Activated CD4-positive, alpha-beta T cell treated with anti-CD3 and anti-CD28 coated beads, Interleukin-2, amount 10 ng/mL, durations not matched to agents 7 days and 5 days (primary cell): ENCODE data around the gene TMEM154. TPM values are rescaled to one million over a fixed set of nuclear protein-coding genes. Genes with fewer than 3 reads are reported as not detected.

Source experiments
- CTCF ChIA-PET: fragments of 350-600 bp; sonication (Branson Sonifier 250); formaldehyde crosslinking; loops from one replicate; lab custom pipeline; 2021; ENCODE audit warnings: antibody characterized with exemption; lab: Charles Lee
- POLR2A ChIA-PET: fragments of 350-600 bp; sonication (Branson Sonifier 250); formaldehyde crosslinking; loops from one replicate; lab custom pipeline; 2021; ENCODE audit warnings: antibody characterized with exemption; lab: Charles Lee
- DNase-seq: peaks from one replicate; pipeline ENCODE4 v3.0.0-alpha.2; 2020
- H3K27ac Mint-ChIP-seq: one replicate; pipeline ENCODE4 v1.8.0; 2021; ENCODE audit warnings: mild to moderate bottlenecking, moderate library complexity, mixed read lengths
- H3K27me3 Mint-ChIP-seq: one replicate; pipeline ENCODE4 v1.8.0; 2021; ENCODE audit warnings: mixed read lengths
- H3K36me3 Mint-ChIP-seq: one replicate; pipeline ENCODE4 v1.8.0; 2021; ENCODE audit warnings: low read depth, mixed read lengths
- H3K4me1 Mint-ChIP-seq: one replicate; pipeline ENCODE4 v1.8.0; 2021; ENCODE audit warnings: mixed read lengths
- H3K4me3 Mint-ChIP-seq: one replicate; pipeline ENCODE4 v1.8.0; 2021; ENCODE audit warnings: mild to moderate bottlenecking, moderate library complexity, mixed read lengths
- H3K9me3 Mint-ChIP-seq: one replicate; pipeline ENCODE4 v1.8.0; 2021; ENCODE audit warnings: mixed read lengths
- total RNA-seq, 2 experiments: library from RNA; stranded (reverse); gene quantifications; one replicate each; pipeline ENCODE4 v1.2.3, GENCODE V29; 2021

TMEM154 gene, protein sequence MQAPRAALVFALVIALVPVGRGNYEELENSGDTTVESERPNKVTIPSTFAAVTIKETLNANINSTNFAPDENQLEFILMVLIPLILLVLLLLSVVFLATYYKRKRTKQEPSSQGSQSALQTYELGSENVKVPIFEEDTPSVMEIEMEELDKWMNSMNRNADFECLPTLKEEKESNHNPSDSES
- total RNA-seq: 10 to 100 TPM; 28.4 to 38.1 TPM

DNA sequence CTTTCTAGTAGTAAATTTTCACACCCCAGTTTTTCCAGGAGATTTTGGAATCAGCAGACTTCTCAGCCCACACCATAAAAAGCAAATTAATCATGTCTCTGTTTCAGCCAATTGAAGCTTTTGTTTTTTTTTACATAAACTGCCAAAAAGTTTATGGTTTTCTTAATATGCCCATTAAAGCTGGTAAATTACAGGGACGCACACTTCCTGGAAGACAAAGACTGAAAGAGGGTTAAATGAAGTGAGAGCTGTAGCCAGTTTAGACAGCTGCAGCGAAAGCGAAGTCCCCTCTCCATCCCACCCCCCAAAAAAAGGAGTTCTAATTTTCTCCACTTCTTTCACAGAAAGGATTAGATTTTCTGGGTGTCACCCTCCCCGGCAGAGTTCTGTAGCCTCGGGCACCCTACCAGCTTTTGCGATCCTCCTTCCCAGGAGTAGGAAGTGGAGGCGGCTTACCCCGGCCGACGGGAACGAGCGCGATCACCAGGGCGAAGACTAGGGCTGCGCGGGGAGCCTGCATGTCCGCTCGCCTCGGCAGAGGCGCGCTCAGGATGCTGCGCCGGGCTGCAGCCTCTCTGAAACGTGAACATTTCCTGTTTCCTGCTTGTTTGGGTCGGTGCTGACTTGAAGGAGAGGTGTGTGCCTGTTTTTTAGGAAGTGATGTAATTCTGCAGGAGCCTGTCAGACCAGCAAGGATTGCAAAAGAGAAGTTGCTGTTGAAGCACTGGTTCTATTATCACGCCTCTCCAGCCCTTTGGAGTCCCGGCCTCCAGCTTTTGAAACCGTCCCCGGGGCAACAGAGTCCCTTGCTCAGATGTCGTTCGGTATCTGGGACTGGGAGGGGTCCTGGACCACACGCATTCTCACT, at the start of gene TMEM154:
TSS of gene TMEM154 (minus strand) at position 584 of the 868 bp plus-strand sequence. CDS start at position 520, 64 bp downstream.
- CTCF ChIA-PET: interaction anchor here (0.7 to 1.8 kb wide), 7 partner anchors 8 to 221 kb away, joined by 3 to 5 read pairs (median 4); no protein-coding TSS in a partner anchor
- Mint-ChIP-seq H3K9me3 (no peaks in the 10 kb centered on the region), H3K27ac (peak within 1 kb of the TSS; percentile 97), H3K4me1 (peaks cover 56% of the 10 kb centered on the region), H3K36me3 (peaks cover 10% of the 10 kb centered on the region), H3K4me3 (peak within 1 kb of the TSS; percentile 91), H3K27me3 (no peaks in the 10 kb centered on the region)
- peak; percentile 84 for DNase-seq
- POLR2A ChIA-PET: interaction anchor here (0.6 to 0.7 kb wide), 3 partner anchors 15 to 789 kb away, joined by 4 to 5 read pairs (median 4); no protein-coding TSS in a partner anchor

DNA sequence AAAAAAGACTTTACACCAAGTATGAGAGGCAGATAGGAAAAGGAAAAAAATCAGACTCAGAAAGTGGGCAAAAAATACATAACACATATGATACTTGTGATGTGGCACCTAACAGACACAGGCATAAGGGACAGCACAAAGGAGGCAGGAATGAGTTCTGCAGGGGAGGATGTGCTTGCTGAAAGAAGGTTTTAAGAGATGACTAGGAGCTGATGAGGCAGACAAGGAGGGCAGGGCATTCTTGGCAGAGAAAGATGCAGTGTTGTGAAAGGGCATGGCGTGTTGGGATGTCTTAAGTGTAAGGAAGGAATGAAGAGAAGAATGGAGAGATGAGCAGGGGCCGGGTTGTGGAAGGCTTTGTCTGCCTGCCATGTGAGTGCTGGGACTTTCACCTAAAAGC, 49.7 kb upstream of the TMEM154 start:
- Mint-ChIP-seq H3K27ac (no peak overlapping the region), H3K9me3 (peaks cover 2% of the 10 kb centered on the region), H3K4me3 (no peak overlapping the region), H3K4me1 (no peaks in the 10 kb centered on the region), H3K27me3 (no peaks in the 10 kb centered on the region), H3K36me3 (no peaks in the 10 kb centered on the region)
- no peak for DNase-seq
- ChIA-PET CTCF (no interaction called here), POLR2A (no interaction called here)

DNA sequence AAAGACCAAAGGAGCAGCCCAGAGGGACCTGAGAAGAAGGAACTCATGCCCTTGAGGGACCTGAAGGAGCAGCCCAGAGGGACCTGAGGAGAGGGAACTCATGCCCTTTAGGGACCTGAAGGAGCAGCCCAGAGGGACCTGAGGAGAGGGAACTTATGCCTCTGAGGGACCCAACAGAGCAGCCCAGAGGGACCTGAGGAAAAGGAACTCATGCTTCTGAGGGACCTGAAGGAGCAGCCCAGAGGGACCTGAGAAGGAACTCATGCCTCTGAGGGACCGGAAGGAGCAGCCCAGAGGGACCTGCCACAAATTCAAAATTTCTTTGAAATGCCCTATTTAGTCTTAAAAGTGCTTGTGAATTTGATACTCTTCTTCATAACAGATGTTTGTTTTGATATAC, 48.5 kb upstream of the TMEM154 start:
- POLR2A ChIA-PET: no interaction called here
- H3K9me3 Mint-ChIP-seq: peaks cover 2% of the 10 kb centered on the region
- no peak overlapping the region for H3K27ac Mint-ChIP-seq
- no peak overlapping the region for H3K4me3 Mint-ChIP-seq
- no peaks in the 10 kb centered on the region for H3K27me3 Mint-ChIP-seq
- DNase-seq: no peak
- H3K4me1 Mint-ChIP-seq: no peaks in the 10 kb centered on the region
- CTCF ChIA-PET: no interaction called here
- H3K36me3 Mint-ChIP-seq: no peaks in the 10 kb centered on the region

DNA sequence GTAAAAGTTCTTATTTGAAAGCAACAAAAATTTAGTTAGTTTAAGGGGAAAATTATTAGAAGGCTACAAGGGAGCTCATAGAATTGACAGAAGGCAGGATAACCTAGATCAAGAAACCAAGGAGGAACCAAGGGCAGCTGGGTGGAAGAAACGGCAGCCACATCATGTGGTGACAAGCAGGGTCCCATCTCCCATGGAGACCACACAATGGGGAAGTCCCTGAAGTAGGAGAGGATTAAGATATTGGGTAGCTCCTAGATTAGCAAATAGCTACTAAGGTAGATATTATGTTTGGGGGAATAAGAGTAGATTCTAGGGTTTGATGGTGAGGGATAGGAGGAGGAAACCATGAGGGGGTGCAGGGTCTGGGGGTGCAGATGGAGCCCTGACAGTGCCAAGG, 48.0 kb upstream of the TMEM154 start:
- no peaks in the 10 kb centered on the region for H3K27me3 Mint-ChIP-seq
- H3K4me1 Mint-ChIP-seq: no peaks in the 10 kb centered on the region
- ChIA-PET CTCF (interaction anchor here (0.7 kb wide), 1 partner anchor 21 kb away, joined by 3 read pairs; no protein-coding TSS in a partner anchor), POLR2A (no interaction called here)
- no peaks in the 10 kb centered on the region for H3K36me3 Mint-ChIP-seq
- no peak for DNase-seq
- no peak overlapping the region for H3K4me3 Mint-ChIP-seq
- peaks cover 2% of the 10 kb centered on the region for H3K9me3 Mint-ChIP-seq
- no peak overlapping the region for H3K27ac Mint-ChIP-seq

DNA sequence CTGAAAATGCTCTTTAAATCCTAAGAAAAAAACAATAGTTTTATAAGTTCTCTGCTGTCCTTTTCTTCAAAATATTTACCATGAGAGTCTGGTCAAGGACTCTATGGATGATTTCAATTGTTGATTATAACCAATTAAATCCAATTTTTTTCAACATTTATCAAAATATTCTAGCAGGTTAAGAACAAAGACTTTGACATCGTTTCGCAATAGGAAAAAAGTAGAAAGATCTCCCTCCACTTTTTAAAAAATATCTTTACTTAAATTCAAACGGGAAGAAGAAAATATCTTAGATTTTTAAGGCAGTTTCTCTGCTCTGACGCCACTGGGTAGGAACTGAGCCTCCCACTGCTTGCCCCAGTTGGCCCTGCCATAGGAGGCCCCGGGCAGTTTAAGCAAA, 44.7 kb upstream of the TMEM154 start:
- DNase-seq: no peak
- Mint-ChIP-seq H3K4me3 (no peak overlapping the region), H3K27me3 (no peaks in the 10 kb centered on the region), H3K4me1 (no peaks in the 10 kb centered on the region), H3K36me3 (no peaks in the 10 kb centered on the region), H3K9me3 (peaks cover 2% of the 10 kb centered on the region), H3K27ac (no peak overlapping the region)
- POLR2A ChIA-PET: no interaction called here
- CTCF ChIA-PET: interaction anchor here (0.6 to 0.7 kb wide), 2 partner anchors 83 to 284 kb away, joined by 3 to 4 read pairs; no protein-coding TSS in a partner anchor

DNA sequence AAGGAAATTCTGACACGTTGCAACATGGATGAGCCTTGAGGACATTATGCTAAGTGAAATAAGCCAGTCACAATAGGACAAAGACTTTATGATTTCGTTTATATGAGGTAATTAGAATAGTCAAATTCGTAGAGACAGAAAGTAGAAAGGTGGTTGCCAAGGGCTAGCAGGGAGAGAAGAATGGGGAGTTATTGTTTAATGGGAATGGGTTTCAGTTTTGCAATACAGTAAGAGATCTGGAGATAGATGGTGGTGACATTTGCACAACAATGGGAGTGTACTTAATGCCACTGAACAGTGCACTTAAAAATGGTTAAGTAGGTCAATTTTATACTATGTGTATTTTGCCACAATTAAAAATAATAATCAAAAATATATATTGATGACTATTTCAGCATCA, 43.4 kb upstream of the TMEM154 start:
- H3K27ac Mint-ChIP-seq: no peak overlapping the region
- no peak for DNase-seq
- peaks cover 2% of the 10 kb centered on the region for H3K9me3 Mint-ChIP-seq
- CTCF ChIA-PET: interaction anchor here (1.0 kb wide), 1 partner anchor 16 kb away, joined by 4 read pairs; no protein-coding TSS in a partner anchor
- H3K4me1 Mint-ChIP-seq: no peaks in the 10 kb centered on the region
- H3K4me3 Mint-ChIP-seq: no peak overlapping the region
- H3K36me3 Mint-ChIP-seq: no peaks in the 10 kb centered on the region
- POLR2A ChIA-PET: no interaction called here
- H3K27me3 Mint-ChIP-seq: no peaks in the 10 kb centered on the region

DNA sequence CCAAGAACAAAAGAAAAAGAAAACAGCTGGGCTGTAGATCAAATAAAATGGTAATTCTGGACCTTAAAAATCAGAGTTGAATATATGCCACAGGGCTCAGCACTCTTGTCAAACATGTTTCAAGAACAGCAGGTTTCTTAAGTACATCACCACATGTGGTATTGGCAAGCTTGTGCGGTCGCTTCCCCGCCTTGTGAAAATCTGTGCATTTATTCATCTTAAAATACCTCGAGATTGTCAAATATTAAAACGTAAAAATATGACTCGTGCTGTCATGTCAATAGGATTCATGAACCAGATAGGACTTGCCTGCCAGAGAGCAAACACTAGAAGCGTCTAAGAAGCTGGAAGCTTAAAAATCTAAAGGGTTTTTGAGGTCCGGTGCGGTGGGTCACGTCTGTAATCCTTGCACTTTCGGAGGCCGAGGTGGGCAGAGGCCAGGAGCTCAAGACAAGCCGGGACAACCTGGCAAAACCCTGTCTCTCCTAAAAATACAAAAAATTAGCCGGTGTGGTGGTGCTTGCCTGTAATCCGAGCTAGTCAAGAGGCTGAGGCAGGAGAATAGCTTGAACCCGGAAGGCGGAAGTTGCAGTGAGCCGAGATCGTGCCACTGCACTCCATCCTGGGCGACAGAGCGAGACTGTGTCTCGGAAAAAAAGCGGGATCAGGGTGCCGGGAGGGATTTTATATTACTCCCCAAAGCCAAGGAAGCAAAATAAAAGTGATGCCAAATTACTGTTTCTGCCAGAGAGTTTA, 40.2 kb upstream of the TMEM154 start:
- ChIA-PET POLR2A (no interaction called here), CTCF (interaction anchor here (2.3 kb wide), 1 partner anchor 11 kb away, joined by 4 read pairs; no protein-coding TSS in a partner anchor)

DNA sequence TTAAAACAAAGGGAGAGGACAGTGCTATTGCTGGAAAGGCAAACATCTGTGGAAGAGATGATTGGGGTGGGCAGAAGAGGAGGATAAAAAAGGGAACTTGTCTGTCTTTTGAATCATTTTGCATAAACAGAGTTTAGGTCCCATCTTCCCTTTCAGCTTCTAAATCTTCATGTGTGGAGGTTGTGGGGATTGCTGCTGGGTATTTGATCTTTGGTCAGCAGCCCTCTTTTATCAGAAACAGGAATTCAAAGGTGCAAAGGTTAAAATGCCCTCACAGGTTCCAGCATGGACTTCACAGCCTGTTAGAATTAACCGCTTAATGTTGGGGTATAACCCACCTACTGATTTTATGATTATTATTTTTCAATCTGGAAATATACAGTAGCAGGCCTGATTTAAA, 39.5 kb upstream of the TMEM154 start:
- no peak for DNase-seq
- Mint-ChIP-seq H3K27me3 (no peaks in the 10 kb centered on the region), H3K9me3 (peaks cover 14% of the 10 kb centered on the region), H3K4me3 (no peak overlapping the region), H3K27ac (no peak overlapping the region), H3K4me1 (no peaks in the 10 kb centered on the region), H3K36me3 (no peaks in the 10 kb centered on the region)
- ChIA-PET POLR2A (no interaction called here), CTCF (interaction anchor here (2.3 kb wide), 1 partner anchor 11 kb away, joined by 4 read pairs; no protein-coding TSS in a partner anchor)

More for the DNA sequence above, 40.2 kb upstream of the TMEM154 start:
- Mint-ChIP-seq H3K27me3 (no peaks in the 10 kb centered on the region), H3K36me3 (no peaks in the 10 kb centered on the region), H3K27ac (no peak overlapping the region), H3K9me3 (peaks cover 13% of the 10 kb centered on the region), H3K4me1 (no peaks in the 10 kb centered on the region), H3K4me3 (no peak overlapping the region)
- DNase-seq: no peak

DNA sequence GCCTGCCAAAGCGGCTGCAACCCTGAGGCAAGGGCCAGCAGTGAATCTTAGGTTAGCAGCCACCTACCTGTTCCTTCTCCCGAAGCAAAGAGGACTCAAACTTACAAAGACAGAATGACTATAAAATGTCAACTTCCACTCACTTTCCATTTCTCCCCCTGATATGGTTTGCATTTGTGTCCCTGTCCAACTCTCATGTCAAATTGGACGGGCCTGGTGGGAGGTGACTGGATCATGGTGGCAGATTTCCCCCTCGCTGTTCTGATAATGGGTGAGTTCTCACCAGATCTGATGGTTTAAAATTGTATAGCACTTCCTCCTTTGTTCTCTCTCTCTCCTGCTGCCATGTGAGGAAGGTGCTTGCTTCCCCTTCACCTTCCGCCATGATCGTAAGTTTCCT, 35.3 kb upstream of the TMEM154 start:
- ChIA-PET POLR2A (no interaction called here), CTCF (no interaction called here)
- H3K36me3 Mint-ChIP-seq: no peaks in the 10 kb centered on the region
- peaks cover 5% of the 10 kb centered on the region for H3K27me3 Mint-ChIP-seq
- no peak overlapping the region for H3K4me3 Mint-ChIP-seq
- H3K9me3 Mint-ChIP-seq: peaks cover 14% of the 10 kb centered on the region
- no peak for DNase-seq
- H3K27ac Mint-ChIP-seq: no peak overlapping the region
- H3K4me1 Mint-ChIP-seq: no peaks in the 10 kb centered on the region

DNA sequence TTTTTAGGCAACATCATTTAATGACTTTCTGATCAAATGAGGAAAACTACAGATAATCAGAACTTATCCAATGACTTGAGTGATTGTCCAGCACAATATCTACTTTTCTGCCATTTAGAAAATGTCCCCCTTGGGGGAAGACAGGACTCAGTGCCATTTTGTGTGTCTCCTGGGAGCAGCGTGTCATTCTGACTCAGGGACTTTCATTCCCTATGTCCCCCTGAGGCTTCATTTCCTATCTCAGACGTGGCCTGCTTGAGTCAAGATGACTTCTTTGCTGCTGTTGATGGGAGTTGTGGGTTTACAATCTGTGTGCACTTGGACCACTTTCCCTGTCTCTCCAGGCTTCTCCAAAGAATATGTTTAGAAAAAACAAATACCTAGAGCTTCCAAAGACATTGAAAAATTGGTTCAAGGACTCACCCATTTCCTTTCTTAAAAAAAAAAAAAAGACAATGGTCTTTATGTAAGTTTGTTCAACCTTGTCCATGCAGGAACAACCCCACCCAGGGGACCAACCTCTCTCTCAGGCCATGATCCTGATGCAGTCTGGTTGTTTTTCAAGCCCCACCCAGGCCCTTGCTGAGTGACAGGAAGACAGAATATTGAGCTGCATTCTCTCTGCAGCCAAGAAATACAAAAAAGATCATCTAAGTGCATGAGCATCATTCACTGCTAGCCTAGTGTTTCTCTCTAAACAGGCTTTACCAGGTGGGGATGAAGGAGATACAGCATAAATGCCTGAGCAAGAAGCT, 34.3 kb upstream of the TMEM154 start:
- ChIA-PET POLR2A (interaction anchor here (0.6 kb wide), 1 partner anchor 65 kb away, joined by 7 read pairs; the partner anchor contains the start of genes ARFIP1 and TIGD4), CTCF (no interaction called here)
- no peak for DNase-seq
- no peak overlapping the region for H3K27ac Mint-ChIP-seq
- H3K27me3 Mint-ChIP-seq: peaks cover 5% of the 10 kb centered on the region
- no peaks in the 10 kb centered on the region for H3K4me1 Mint-ChIP-seq
- peaks cover 14% of the 10 kb centered on the region for H3K9me3 Mint-ChIP-seq
- H3K36me3 Mint-ChIP-seq: no peaks in the 10 kb centered on the region
- H3K4me3 Mint-ChIP-seq: no peak overlapping the region

DNA sequence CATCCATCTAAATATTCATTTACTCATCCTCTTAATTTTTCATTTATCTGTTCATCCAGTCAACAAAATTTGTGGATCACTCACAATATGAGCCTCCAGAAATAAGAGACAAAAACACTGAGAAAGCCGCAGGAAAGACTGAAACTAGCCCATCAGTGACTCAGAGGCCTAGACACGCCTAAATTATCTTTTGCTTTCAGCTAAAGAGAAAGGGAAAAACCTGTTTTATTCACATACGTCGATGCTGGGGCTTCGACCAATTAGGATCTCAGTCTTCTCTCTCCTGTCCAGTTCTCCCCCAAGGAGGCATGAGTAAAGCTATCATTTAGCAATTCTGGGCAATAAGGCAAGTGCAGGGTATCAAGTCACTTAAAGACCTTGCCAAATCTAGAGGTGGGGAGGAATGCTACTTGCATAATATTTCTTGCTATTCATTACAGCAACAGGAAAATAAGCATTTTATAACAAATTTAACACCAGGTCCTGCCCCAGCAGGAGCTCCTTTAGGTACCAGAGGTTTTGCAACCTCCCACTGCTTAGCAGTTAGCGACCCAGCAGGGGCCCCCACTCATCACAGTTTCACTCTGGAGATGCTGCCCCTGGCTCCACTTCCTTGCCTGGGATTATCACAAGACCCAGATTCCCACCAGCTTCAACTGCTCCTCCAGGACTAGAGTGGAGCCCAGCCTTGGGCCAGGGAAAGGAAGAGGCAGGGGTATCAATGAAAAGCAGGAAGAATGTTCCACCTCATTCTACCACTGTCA, 30.1 kb upstream of the TMEM154 start:
- no peak for DNase-seq
- Mint-ChIP-seq H3K27ac (no peak overlapping the region), H3K9me3 (peaks cover 12% of the 10 kb centered on the region), H3K36me3 (peaks cover 2% of the 10 kb centered on the region), H3K4me1 (no peaks in the 10 kb centered on the region), H3K27me3 (peaks cover 5% of the 10 kb centered on the region), H3K4me3 (no peak overlapping the region)
- CTCF ChIA-PET: no interaction called here
- POLR2A ChIA-PET: no interaction called here
